A673 (cell line): ENCODE measurements around the gene COL4A4.

ENCODE experiments used
- CTCF ChIP-seq: fragments of 300-800, 200-600 bp; sonication (generic); conservative IDR thresholded peaks from 2 replicates; pipeline ENCODE4 v1.5.1; 2017; ENCODE audit warnings: low read depth, mild to moderate bottlenecking, antibody characterized with exemption, low read length, moderate library complexity, mixed read lengths
- EZH2 ChIP-seq: fragments of 200-600 bp; sonication (generic); IDR thresholded peaks from 2 replicates; pipeline ENCODE4 v1.6.1; 2017; ENCODE audit warnings: borderline replicate concordance, low read depth, mild to moderate bottlenecking, mixed read lengths, antibody characterized with exemption, low read length; ENCODE audit not compliant: poor library complexity, severe bottlenecking

- TF ChIP-seq EZH2 (no peak), CTCF (no peak)
These were observed 153.6 kb downstream of the COL4A4 start for GRCh38 chr2:227010433-227010832.
